Dedifferentiated amniotic fluid mesenchymal stem cell (primary cell): ENCODE measurements around the gene MUC5B.

Experiments
- DNase-seq: peaks from one replicate; pipeline ENCODE4 v3.0.0-alpha.2; 2016; ENCODE audit errors: extremely low spot score

MUC5B gene

GRCh38 chr11:1285876-1286275, 63.0 kb downstream of the MUC5B start:
- no peak for DNase-seq

- no peak for DNase-seq
Measured at GRCh38 chr11:1287928-1288327, 65.1 kb downstream of the MUC5B start.

GRCh38 chr11:1288426-1289151, 65.7 kb downstream of the MUC5B start:
- no peak for DNase-seq

GRCh38 chr11:1289211-1289935, 66.5 kb downstream of the MUC5B start:
- DNase-seq = no peak

- no peak for DNase-seq
Measured at GRCh38 chr11:1290052-1291040, 67.5 kb downstream of the MUC5B start.

GRCh38 chr11:1291295-1292017, 68.6 kb downstream of the MUC5B start:
- DNase-seq = no peak

GRCh38 chr11:1292018-1292643, 69.3 kb downstream of the MUC5B start:
- DNase-seq = no peak

GRCh38 chr11:1292644-1293618, 70.1 kb downstream of the MUC5B start:
- DNase-seq = no peak

GRCh38 chr11:1293619-1294015, 70.8 kb downstream of the MUC5B start:
- no peak for DNase-seq

GRCh38 chr11:1295086-1295485, 72.2 kb downstream of the MUC5B start:
- no peak for DNase-seq

GRCh38 chr11:1295591-1295990, 72.7 kb downstream of the MUC5B start:
- DNase-seq = no peak

- DNase-seq = no peak
Measured at GRCh38 chr11:1296287-1296686, 73.4 kb downstream of the MUC5B start.

GRCh38 chr11:1297011-1297575, 74.2 kb downstream of the MUC5B start:
- no peak for DNase-seq

GRCh38 chr11:1297576-1298473, 75.0 kb downstream of the MUC5B start:
- DNase-seq = no peak

- DNase-seq = no peak
Measured at GRCh38 chr11:1298695-1299492, 76.0 kb downstream of the MUC5B start.

GRCh38 chr11:1299621-1300020, 76.8 kb downstream of the MUC5B start:
- DNase-seq = no peak

GRCh38 chr11:1300121-1300520, 77.3 kb downstream of the MUC5B start:
- DNase-seq = no peak
